GM12878 (cell line): ENCODE data around the gene RPS10.

Source experiments
- CTCF ChIP-seq, 3 experiments: IDR thresholded peaks in 2 of 3; conservative IDR thresholded peaks in 1 of 3; 2 replicates each; pipeline ENCODE4 v1.5.1; 2011; ENCODE audit warnings: low read depth in 3 of 3, low read length in 3 of 3, mild to moderate bottlenecking in 3 of 3, control low read depth in 2 of 3, moderate library complexity in 2 of 3, inconsistent platforms in 1 of 3, mixed read lengths in 1 of 3; ENCODE audit not compliant: control insufficient read depth in 2 of 3, insufficient read depth in 1 of 3; ENCODE audit errors: extremely low read depth in 1 of 3
- IRF3 ChIP-seq: fragments of 450-650 bp; IDR thresholded peaks from 2 replicates; pipeline ENCODE4 v1.6.1; 2014; ENCODE audit warnings: mild to moderate bottlenecking
- RCOR1 ChIP-seq: conservative IDR thresholded peaks from 2 replicates; pipeline ENCODE4 v1.6.1; 2012; ENCODE audit warnings: low read depth, low read length, improper control_type of control experiment
- SMC3 ChIP-seq: IDR thresholded peaks from 2 replicates; pipeline ENCODE4 v1.6.1; 2011; ENCODE audit warnings: low read length, improper control_type of control experiment, borderline replicate concordance
- YBX1 ChIP-seq: fragments of 450-650 bp; IDR thresholded peaks from 2 replicates; pipeline ENCODE4 v1.6.1; 2016; ENCODE audit warnings: antibody characterized with exemption
- YY1 ChIP-seq: IDR thresholded peaks from 2 replicates; pipeline ENCODE4 v1.6.1; 2011; ENCODE audit warnings: low read depth, mild to moderate bottlenecking, low read length
- ZNF622 ChIP-seq: fragments of 450-650 bp; IDR thresholded peaks from 2 replicates; pipeline ENCODE4 v1.6.1; 2017; ENCODE audit warnings: mild to moderate bottlenecking, inconsistent platforms

GRCh38 chr6:34393966-34394305, 31.9 kb downstream of the RPS10 start:
- no peak for TF ChIP-seq SMC3
- TF ChIP-seq CTCF (IDR thresholded peaks at IDR 0.05 in 2 of 3, conservative IDR thresholded peaks at IDR 0.05 in 1 of 3; ENCODE audit: control insufficient read depth in 2 of 3, extremely low read depth in 1 of 3, insufficient read depth in 1 of 3, low read depth in 3 of 3, low read length in 3 of 3) = no peak
- no peak for TF ChIP-seq YBX1
- no peak for TF ChIP-seq IRF3
- no peak for TF ChIP-seq RCOR1
- TF ChIP-seq YY1 = no peak
- no peak for TF ChIP-seq ZNF622
